Panc1 (cell line): ENCODE measurements around the gene LITAFD. TPM values are rescaled to one million over a fixed set of nuclear protein-coding genes. Genes with fewer than 3 reads are reported as not detected.

ENCODE experiments used
- ATAC-seq: fragments of 200-7000 bp; cut with Tn5 transposase; 2 replicates; pipeline ENCODE4 v1.9.1; 2020; ENCODE audit warnings: mild to moderate bottlenecking, moderate library complexity
- BruUV-seq: library from RNA; stranded (reverse); fragments of 400-500 nt; replicated peaks from 2 replicates; lab custom pipeline; 2021; lab: Mats Ljungman, UMichigan
- CTCF ChIA-PET: fragments of 300-600 bp; sonication (Branson Sonifier 250); formaldehyde crosslinking; loops from one replicate; lab custom pipeline; 2022; ENCODE audit warnings: antibody characterized with exemption; lab: Charles Lee
- POLR2A ChIA-PET: fragments of 300-600 bp; sonication (Branson Sonifier 250); formaldehyde crosslinking; loops from one replicate; lab custom pipeline; 2022; ENCODE audit warnings: antibody characterized with exemption; lab: Charles Lee
- DNase-seq: peaks from one replicate; pipeline ENCODE4 v3.0.0-alpha.2; 2010; ENCODE audit warnings: low read depth, low spot score
- H3K27ac ChIP-seq: 2 replicates; pipeline ENCODE4 v1.5.1; 2011; ENCODE audit warnings: mild to moderate bottlenecking, low read length, inconsistent platforms
- H3K27me3 ChIP-seq: fragments of 200-500 bp; sonication (Bioruptor generic); 2 replicates; pipeline ENCODE4 v1.6.0; 2014; ENCODE audit warnings: low read length, inconsistent platforms; ENCODE audit not compliant: control insufficient read depth, insufficient read depth
- H3K36me3 ChIP-seq: fragments of 200-500 bp; sonication (Bioruptor generic); 2 replicates; pipeline ENCODE4 v1.5.1; 2014; ENCODE audit warnings: inconsistent platforms, mild to moderate bottlenecking, low read length, moderate library complexity; ENCODE audit not compliant: control insufficient read depth, insufficient read depth
- H3K4me1 ChIP-seq: 2 replicates; pipeline ENCODE4 v1.5.1; 2011; ENCODE audit warnings: inconsistent platforms, mild to moderate bottlenecking, low read length, moderate library complexity; ENCODE audit not compliant: control insufficient read depth, insufficient read depth
- H3K4me3 ChIP-seq, 2 experiments: 2 replicates each; pipeline ENCODE4 v1.5.1; 2011 to 2012; ENCODE audit warnings: low read depth in 2 of 2, low read length in 2 of 2, mild to moderate bottlenecking in 2 of 2, inconsistent platforms in 1 of 2, moderate library complexity in 1 of 2
- H3K9me3 ChIP-seq: fragments of 200-500 bp; sonication (Bioruptor generic); 2 replicates; pipeline ENCODE4 v1.5.1; 2014; ENCODE audit warnings: low read depth, mild to moderate bottlenecking, inconsistent platforms, low read length, moderate library complexity; ENCODE audit not compliant: control insufficient read depth, insufficient read depth
- CTCF ChIP-seq: fragments of 450-650 bp; IDR thresholded peaks from 2 replicates; pipeline ENCODE4 v1.5.1; 2017; ENCODE audit warnings: mild to moderate bottlenecking
- POLR2AphosphoS5 ChIP-seq: IDR thresholded peaks from 2 replicates; pipeline ENCODE4 v1.6.1; 2012; ENCODE audit warnings: mild to moderate bottlenecking, low read depth, low read length, moderate library complexity
- REST ChIP-seq, 2 experiments: IDR thresholded peaks; 2 replicates each; pipeline ENCODE4 v1.6.1; 2011 to 2012; ENCODE audit warnings: low read depth in 2 of 2, control low read depth in 1 of 2, low read length in 1 of 2, mild to moderate bottlenecking in 1 of 2, moderate library complexity in 1 of 2; ENCODE audit not compliant: insufficient read depth in 1 of 2
- SIN3A ChIP-seq: IDR thresholded peaks from 2 replicates; pipeline ENCODE4 v1.6.1; 2012; ENCODE audit warnings: low read depth, mild to moderate bottlenecking, low read length, moderate library complexity, borderline replicate concordance; ENCODE audit not compliant: insufficient read depth
- TCF7L2 ChIP-seq: IDR thresholded peaks from 2 replicates; pipeline ENCODE4 v1.6.1; 2011; ENCODE audit warnings: mild to moderate bottlenecking, low read depth, low read length, inconsistent platforms
- in situ Hi-C: cut with HindIII; loops from 2 replicates; pipeline ENCODE4 v1.10.0; 2016; ENCODE audit warnings: low sequenced_read_pairs, low pct_unique_long_range_greater_than_20kb
- intact Hi-C: fragments of 100-400 bp; cut with micrococcal nuclease; formaldehyde crosslinking; loops from one replicate; pipeline ENCODE4 v1.10.0; 2022; ENCODE audit not compliant: unreplicated experiment
- total RNA-seq: library from RNA; stranded (reverse); gene quantifications from one replicate; pipeline ENCODE4 v1.2.1, GENCODE V29; 2021; ENCODE audit not compliant: unreplicated experiment

LITAFD gene
- total RNA-seq, 1 experiment from 2014 or later, result not detected

GRCh38 chr16:8885674-8886592, 3.8 kb downstream of the LITAFD start:
- in situ Hi-C loops (no loop called here), intact Hi-C loops (no loop called here)
- no peaks in the 10 kb centered on the region for H3K27me3 ChIP-seq
- no TSS peak for BruUV-seq
- no peaks in the 10 kb centered on the region for H3K36me3 ChIP-seq
- CTCF ChIA-PET, result interaction anchor here (0.5 kb wide), 2 partner anchors 12 to 288 kb away, joined by 3 read pairs; no protein-coding TSS in a partner anchor
- ATAC-seq (peak; percentile 54), DNase-seq (no peak)
- H3K27ac ChIP-seq, result no peak overlapping the region
- no peaks in the 10 kb centered on the region for H3K9me3 ChIP-seq
- TF ChIP-seq POLR2AphosphoS5 (no peak), REST (IDR thresholded peaks at IDR 0.05; ENCODE audit: insufficient read depth in 1 of 2, low read depth in 2 of 2, low read length in 1 of 2) (no peak), CTCF (no peak), SIN3A (no peak), TCF7L2 (no peak)
- H3K4me3 ChIP-seq, result no peak overlapping the region
- H3K4me1 ChIP-seq, result peaks cover 4% of the 10 kb centered on the region; the same call in 1 of the 2 replicates
- POLR2A ChIA-PET, result no interaction called here

DNA sequence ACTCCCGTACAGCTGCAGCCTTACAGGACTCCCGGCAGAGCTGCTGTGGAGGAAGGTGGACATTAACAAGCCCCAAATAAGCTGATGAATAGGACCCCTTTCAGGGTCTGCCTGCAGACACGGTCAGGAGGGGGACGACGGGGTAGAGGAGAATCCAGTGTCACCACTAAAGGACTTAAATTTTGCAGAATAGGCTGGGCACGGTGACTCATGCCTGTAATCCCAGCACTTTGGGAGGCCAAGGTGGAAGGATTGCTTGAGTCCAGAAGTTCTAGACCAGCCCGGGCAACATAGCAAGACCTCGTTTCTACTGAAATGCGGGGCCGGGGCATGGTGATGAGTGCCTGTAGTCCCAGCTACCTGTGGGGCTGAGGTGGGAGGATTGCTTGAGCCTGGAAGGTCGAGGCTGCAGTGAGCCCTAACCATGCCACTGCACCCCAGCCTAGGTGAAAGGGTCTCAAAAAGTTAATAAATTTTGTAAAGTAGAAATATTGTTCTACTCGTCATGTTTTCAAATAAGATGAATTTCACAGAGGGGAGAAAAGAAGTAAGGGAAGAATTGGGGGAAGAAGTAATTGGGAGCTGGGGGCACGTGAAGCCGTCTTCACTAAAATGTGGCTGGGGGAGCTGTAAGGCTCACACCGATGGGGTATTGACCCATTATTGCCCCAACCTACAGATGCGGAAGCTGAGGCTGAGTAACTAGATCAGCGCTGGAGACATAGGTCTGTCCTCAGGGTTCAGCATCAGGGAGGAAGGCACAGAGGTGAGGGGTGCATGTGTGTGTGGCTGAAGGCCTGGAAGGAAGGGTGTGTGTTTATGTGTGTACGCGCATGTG, 4.7 kb downstream of the LITAFD start:
- ChIA-PET POLR2A (no interaction called here), CTCF (no interaction called here)
- BruUV-seq, result no TSS peak
- in situ Hi-C loops, result no loop called here
- H3K27me3 ChIP-seq, result no peaks in the 10 kb centered on the region
- DNase-seq, result no peak
- no peak for ATAC-seq
- no peak overlapping the region for H3K4me3 ChIP-seq
- no peak overlapping the region for H3K27ac ChIP-seq
- intact Hi-C loops, result no loop called here
- H3K9me3 ChIP-seq, result no peaks in the 10 kb centered on the region
- TF ChIP-seq POLR2AphosphoS5 (0 out of 2 replicates have a peak, but pooled peaks have one; percentile 35), CTCF (no peak)
- peaks cover 4% of the 10 kb centered on the region; the same call in 1 of the 2 replicates for H3K4me1 ChIP-seq
- H3K36me3 ChIP-seq, result no peaks in the 10 kb centered on the region
